ENCODE measurements around the gene MTHFD1L. TPM values are rescaled to one million over a fixed set of nuclear protein-coding genes. Genes with fewer than 3 reads are reported as not detected.
"Not testable (repeated sequence)": the region's sequence is repeated elsewhere in the genome, so short reads cannot be mapped to it uniquely, and the experiment has no call there.

MTHFD1L gene
- total and polyA plus RNA-seq, 2 experiments from 2014 or later, result 18.2 to 37.9 TPM

GRCh38 chr6:151036869-151037680 lies 171.6 kb downstream of the MTHFD1L start:
- H3K4me3 ChIP-seq, result no peak overlapping the region
- no peaks in the 10 kb centered on the region for H3K9me3 ChIP-seq (ENCODE audit: low read depth)
- H3K4me1 ChIP-seq (ENCODE audit: low read depth), result peaks cover 14% of the 10 kb centered on the region
- no peak overlapping the region for H3K27ac ChIP-seq
- DNase-seq (ENCODE audit: low read depth in 1 of 2, low spot score in 1 of 2), result no peak
- TF ChIP-seq, protein P1, sequence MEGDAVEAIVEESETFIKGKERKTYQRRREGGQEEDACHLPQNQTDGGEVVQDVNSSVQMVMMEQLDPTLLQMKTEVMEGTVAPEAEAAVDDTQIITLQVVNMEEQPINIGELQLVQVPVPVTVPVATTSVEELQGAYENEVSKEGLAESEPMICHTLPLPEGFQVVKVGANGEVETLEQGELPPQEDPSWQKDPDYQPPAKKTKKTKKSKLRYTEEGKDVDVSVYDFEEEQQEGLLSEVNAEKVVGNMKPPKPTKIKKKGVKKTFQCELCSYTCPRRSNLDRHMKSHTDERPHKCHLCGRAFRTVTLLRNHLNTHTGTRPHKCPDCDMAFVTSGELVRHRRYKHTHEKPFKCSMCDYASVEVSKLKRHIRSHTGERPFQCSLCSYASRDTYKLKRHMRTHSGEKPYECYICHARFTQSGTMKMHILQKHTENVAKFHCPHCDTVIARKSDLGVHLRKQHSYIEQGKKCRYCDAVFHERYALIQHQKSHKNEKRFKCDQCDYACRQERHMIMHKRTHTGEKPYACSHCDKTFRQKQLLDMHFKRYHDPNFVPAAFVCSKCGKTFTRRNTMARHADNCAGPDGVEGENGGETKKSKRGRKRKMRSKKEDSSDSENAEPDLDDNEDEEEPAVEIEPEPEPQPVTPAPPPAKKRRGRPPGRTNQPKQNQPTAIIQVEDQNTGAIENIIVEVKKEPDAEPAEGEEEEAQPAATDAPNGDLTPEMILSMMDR (IDR thresholded peaks at IDR 0.05; ENCODE audit: low read depth, low read length), result no peak
- H3K27me3 ChIP-seq, result no peaks in the 10 kb centered on the region
- no peaks in the 10 kb centered on the region for H3K36me3 ChIP-seq

DNA sequence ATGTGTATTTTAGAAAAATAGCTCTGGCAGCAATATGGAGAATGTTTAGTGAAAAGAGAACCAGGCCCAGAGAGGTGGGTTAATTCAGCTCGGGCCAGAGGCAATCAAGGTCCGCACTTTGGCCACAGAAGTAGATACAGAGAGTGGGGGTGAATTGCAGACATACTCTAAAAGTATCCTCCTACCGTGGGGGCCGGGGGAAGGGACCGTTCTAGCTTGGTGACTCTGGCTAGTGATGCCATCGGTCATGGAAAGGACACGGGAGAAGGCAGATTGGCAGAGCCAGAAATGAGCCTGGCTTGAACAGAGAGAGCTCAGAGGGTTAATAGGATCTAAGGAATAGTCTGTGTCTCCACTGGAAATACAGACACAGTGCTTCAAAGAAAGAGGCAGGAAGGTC lies 173.1 kb downstream of the MTHFD1L start:
- DNase-seq (ENCODE audit: low read depth in 1 of 2, low spot score in 1 of 2), result no peak
- Histone ChIP-seq H3K9me3 (ENCODE audit: low read depth) (no peaks in the 10 kb centered on the region), H3K27me3 (no peaks in the 10 kb centered on the region), H3K36me3 (no peaks in the 10 kb centered on the region), H3K27ac (peak overlapping the region; percentile 51), H3K4me3 (no peak overlapping the region), H3K4me1 (ENCODE audit: low read depth) (peaks cover 14% of the 10 kb centered on the region)
- TF ChIP-seq, protein P1 (IDR thresholded peaks at IDR 0.05; ENCODE audit: low read depth, low read length), result no peak

- H3K27me3 ChIP-seq; H3K36me3 ChIP-seq; H3K4me3 ChIP-seq; H3K9me3 ChIP-seq (ENCODE audit: low read depth): not testable (repeated sequence)
- Histone ChIP-seq H3K4me1 (ENCODE audit: low read depth) (peaks cover 22% of the 10 kb centered on the region), H3K27ac (peak overlapping the region; percentile 91)
- peak; percentile 68 to 92 for DNase-seq (ENCODE audit: low read depth in 1 of 2, low spot score in 1 of 2)
- TF ChIP-seq, protein P1 (IDR thresholded peaks at IDR 0.05; ENCODE audit: low read depth, low read length), result peak; percentile 7
Measured at GRCh38 chr6:151040888-151041521, 175.5 kb downstream of the MTHFD1L start.

DNA sequence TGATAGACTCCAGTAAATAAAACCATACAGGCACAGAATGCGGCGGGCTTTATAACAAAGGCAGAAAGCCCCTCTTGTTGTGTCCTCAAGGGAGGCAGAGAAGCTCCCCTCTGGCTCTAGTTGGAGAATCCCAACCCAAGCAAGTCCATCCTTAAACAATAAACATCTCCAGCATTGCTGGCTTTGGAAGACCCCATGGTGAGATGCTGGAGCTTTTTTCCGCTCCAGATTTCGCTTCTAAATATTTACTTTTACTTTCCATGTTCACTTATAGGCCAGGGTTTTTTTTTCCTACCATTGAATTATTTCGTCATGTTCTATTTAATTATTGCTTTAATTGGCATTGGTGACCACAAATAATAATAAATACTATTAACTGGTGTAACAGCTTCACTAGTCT lies 176.2 kb downstream of the MTHFD1L start:
- Histone ChIP-seq H3K36me3 (no peaks in the 10 kb centered on the region), H3K27me3 (no peaks in the 10 kb centered on the region), H3K4me3 (no peak overlapping the region), H3K27ac (peak overlapping the region; percentile 91), H3K9me3 (ENCODE audit: low read depth) (no peaks in the 10 kb centered on the region), H3K4me1 (ENCODE audit: low read depth) (peaks cover 22% of the 10 kb centered on the region)
- DNase-seq (ENCODE audit: low read depth in 1 of 2, low spot score in 1 of 2), result no peak
- TF ChIP-seq, protein P1 (IDR thresholded peaks at IDR 0.05; ENCODE audit: low read depth, low read length), result no peak

- peak in 1 of 2 donors; percentile 23 for DNase-seq (ENCODE audit: low read depth in 1 of 2, low spot score in 1 of 2)
- peaks cover 22% of the 10 kb centered on the region for H3K4me1 ChIP-seq (ENCODE audit: low read depth)
Measured at GRCh38 chr6:151042911-151043330, 177.4 kb downstream of the MTHFD1L start.

DNA sequence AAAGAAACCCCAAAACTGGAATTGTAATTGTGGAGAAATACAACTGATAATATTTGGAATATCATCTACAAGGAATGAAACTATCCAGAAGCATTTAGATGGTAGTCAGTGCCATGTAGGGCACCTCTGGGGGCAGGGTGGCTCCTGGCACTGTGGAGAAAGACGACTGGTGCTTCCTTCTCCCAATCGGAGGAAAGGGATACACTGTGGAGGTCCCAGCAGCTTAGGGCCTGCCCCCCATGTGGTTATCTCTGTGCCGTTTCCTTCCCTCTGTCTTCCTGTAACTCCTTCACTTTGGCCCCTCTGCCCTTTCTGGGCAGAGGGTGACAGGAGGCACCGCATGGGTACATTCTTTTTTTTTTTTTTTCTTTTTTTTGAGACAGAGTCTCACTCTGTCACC lies 178.4 kb downstream of the MTHFD1L start:
- no peak for DNase-seq (ENCODE audit: low read depth in 1 of 2, low spot score in 1 of 2)
- Histone ChIP-seq H3K9me3 (ENCODE audit: low read depth) (no peaks in the 10 kb centered on the region), H3K4me1 (ENCODE audit: low read depth) (peaks cover 22% of the 10 kb centered on the region), H3K36me3 (no peaks in the 10 kb centered on the region), H3K4me3 (no peak overlapping the region), H3K27ac (no peak overlapping the region), H3K27me3 (no peaks in the 10 kb centered on the region)
- TF ChIP-seq, protein P1 (IDR thresholded peaks at IDR 0.05; ENCODE audit: low read depth, low read length), result no peak

More at GRCh38 chr6:151042911-151043330, 177.4 kb downstream of the MTHFD1L start:
- H3K4me3 ChIP-seq; H3K27ac ChIP-seq; H3K27me3 ChIP-seq; H3K9me3 ChIP-seq (ENCODE audit: low read depth); H3K36me3 ChIP-seq: not testable (repeated sequence)

Measured in cardiac muscle cell (in vitro differentiated cells and primary cell).